Activated T-helper 1 cell treated with anti-CD3 and anti-CD28 coated beads, Interleukin-12 subunit alpha, Interleukin-12 subunit beta, Interleukin-2, Interleukin-4 antibody, amounts not matched to agents 30 ng/mL and 10 ng/mL and 1 ng/mL, durations not matched to agents 14 hours and 24 hours and 36 hours (primary cell): ENCODE measurements around the gene COX6B1. TPM values are rescaled to one million over a fixed set of nuclear protein-coding genes. Genes with fewer than 3 reads are reported as not detected.
"Not testable (repeated sequence)": the region's sequence is repeated elsewhere in the genome, so short reads cannot be mapped to it uniquely, and the experiment has no call there.

Experiments used
- DNase-seq: peaks from one replicate; pipeline ENCODE4 v3.0.0; 2021; ENCODE audit warnings: low spot score
- H3K27ac Mint-ChIP-seq: one replicate; pipeline ENCODE4 v1.8.0; 2021; ENCODE audit warnings: mild to moderate bottlenecking, mixed read lengths
- H3K27me3 Mint-ChIP-seq: one replicate; pipeline ENCODE4 v1.8.0; 2022; ENCODE audit warnings: mild to moderate bottlenecking, moderate library complexity, mixed read lengths; ENCODE audit not compliant: insufficient read depth
- H3K36me3 Mint-ChIP-seq: one replicate; pipeline ENCODE4 v1.8.0; 2021; ENCODE audit warnings: low read depth, mixed read lengths
- H3K4me1 Mint-ChIP-seq: one replicate; pipeline ENCODE4 v1.8.0; 2021; ENCODE audit warnings: low read depth, mixed read lengths
- H3K4me3 Mint-ChIP-seq: one replicate; pipeline ENCODE4 v1.8.0; 2021; ENCODE audit warnings: mild to moderate bottlenecking, moderate library complexity, mixed read lengths
- H3K9me3 Mint-ChIP-seq: one replicate; pipeline ENCODE4 v1.8.0; 2021; ENCODE audit warnings: mixed read lengths
- intact Hi-C: fragments of 100-400 bp; cut with micrococcal nuclease; formaldehyde crosslinking; loops from one replicate; pipeline ENCODE4 v1.15.1; 2024
- total RNA-seq: library from RNA; stranded (reverse); gene quantifications from 2 replicates; pipeline ENCODE4 v1.2.3, GENCODE V29; 2022

The COX6B1 gene
- total RNA-seq, 1 donor from 2014 or later = 434 TPM

DNA sequence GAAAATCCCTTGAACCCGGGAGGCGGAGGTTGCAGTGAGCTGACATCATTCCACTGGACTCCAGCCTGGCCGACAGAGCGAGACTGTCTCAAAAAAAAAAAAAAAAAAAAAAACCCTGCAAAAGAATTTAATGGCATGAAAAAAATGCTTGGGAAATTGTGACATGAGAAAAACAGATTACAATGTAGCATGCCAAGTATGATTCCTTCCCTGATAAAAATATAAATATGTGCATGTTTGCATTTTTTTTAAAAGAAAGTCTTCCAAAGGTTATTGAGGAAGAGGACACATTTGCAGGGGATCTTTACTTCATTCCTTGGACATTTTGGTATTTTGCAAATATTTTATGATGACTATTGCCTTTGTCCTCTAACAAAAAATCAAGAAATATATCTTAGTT lies 41.7 kb downstream of the COX6B1 start:
- H3K27ac Mint-ChIP-seq = no peak overlapping the region
- no peak overlapping the region for H3K4me3 Mint-ChIP-seq
- intact Hi-C loops = loop anchor here (5.0 kb wide), 1 partner anchor 192 kb away; no protein-coding TSS in a partner anchor
- no peaks in the 10 kb centered on the region for H3K9me3 Mint-ChIP-seq
- H3K36me3 Mint-ChIP-seq = no peaks in the 10 kb centered on the region
- H3K4me1 Mint-ChIP-seq = peaks cover 6% of the 10 kb centered on the region
- peaks cover 1% of the 10 kb centered on the region for H3K27me3 Mint-ChIP-seq
- DNase-seq = no peak

DNA sequence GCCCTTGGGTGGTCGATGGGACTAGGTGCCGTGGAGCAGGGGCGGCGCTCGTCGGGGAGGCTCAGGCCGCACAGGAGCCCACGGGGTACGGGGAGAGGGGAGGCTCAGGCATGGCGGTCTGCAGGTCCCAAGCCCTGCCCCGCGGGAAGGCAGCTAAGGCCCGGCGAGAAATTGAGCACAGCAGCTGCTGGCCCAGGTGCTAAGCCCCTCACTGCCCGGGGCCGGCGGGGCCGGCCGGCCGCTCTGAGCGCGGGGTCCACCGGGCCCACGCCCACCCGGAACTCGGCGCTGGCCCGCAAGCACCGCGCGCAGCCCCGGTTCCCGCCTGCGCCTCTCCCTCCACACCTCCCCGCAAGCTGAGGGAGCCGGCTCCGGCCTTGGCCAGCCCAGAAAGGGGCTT lies 43.0 kb downstream of the COX6B1 start:
- H3K4me3 Mint-ChIP-seq, H3K27ac Mint-ChIP-seq, H3K27me3 Mint-ChIP-seq, H3K4me1 Mint-ChIP-seq, H3K36me3 Mint-ChIP-seq, DNase-seq, H3K9me3 Mint-ChIP-seq: not testable (repeated sequence)
- intact Hi-C loops = loop anchor here (5.0 kb wide), 1 partner anchor 191 kb away; no protein-coding TSS in a partner anchor

DNA sequence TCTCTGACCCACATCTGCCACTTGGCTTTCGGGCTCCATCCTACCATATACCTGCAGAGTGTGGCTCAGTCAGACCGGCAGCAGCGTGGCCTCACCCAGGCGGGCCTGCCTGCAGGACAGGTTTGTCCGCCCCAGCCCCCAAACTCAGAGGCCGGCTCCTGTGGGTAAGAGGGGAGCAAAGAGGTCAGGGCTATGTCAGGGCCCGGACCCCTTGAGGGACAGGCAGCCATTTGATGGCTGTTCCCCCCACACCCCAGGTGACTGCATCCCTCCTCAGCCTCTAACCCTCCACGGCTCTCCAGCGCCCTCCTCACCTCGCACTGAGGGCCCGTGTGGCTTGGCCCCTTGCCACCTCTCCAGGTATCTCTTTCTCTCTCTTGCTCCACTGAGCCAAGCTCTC lies 43.9 kb downstream of the COX6B1 start:
- Mint-ChIP-seq H3K4me1 (peaks cover 17% of the 10 kb centered on the region), H3K36me3 (no peaks in the 10 kb centered on the region), H3K4me3 (no peak overlapping the region), H3K27ac (no peak overlapping the region), H3K27me3 (no peaks in the 10 kb centered on the region), H3K9me3 (no peaks in the 10 kb centered on the region)
- DNase-seq = no peak
- intact Hi-C loops = loop anchor here (5.0 kb wide), 1 partner anchor 190 kb away; no protein-coding TSS in a partner anchor

DNA sequence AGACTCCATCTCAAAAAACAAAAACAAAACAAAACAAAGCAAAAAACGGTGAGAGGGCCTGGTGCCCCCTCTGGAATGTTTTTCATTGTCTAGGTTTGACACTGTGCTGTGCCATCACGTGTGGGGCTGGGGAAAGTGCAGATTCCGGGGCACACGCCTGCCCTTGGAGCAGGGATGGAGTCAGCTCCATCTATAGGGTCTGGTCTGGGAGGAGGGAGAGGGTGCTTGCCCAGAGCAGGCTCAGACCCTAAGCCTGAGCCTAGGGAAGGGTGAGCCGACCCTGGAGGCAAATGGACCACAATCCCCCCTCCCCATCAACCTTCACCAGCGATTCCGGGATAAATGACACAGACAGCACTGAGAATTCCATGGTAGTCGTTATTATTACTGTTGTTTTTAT lies 45.3 kb downstream of the COX6B1 start:
- Mint-ChIP-seq H3K27ac (peak overlapping the region; percentile 38), H3K27me3 (no peaks in the 10 kb centered on the region), H3K36me3 (no peaks in the 10 kb centered on the region), H3K4me3 (no peak overlapping the region), H3K4me1 (peaks cover 21% of the 10 kb centered on the region), H3K9me3 (no peaks in the 10 kb centered on the region)
- DNase-seq = no peak
- intact Hi-C loops = loop anchor here (1.0 to 5.0 kb wide), 7 partner anchors 24 to 238 kb away; partner anchors contain the start of genes ARHGAP33, PSENEN and U2AF1L4

DNA sequence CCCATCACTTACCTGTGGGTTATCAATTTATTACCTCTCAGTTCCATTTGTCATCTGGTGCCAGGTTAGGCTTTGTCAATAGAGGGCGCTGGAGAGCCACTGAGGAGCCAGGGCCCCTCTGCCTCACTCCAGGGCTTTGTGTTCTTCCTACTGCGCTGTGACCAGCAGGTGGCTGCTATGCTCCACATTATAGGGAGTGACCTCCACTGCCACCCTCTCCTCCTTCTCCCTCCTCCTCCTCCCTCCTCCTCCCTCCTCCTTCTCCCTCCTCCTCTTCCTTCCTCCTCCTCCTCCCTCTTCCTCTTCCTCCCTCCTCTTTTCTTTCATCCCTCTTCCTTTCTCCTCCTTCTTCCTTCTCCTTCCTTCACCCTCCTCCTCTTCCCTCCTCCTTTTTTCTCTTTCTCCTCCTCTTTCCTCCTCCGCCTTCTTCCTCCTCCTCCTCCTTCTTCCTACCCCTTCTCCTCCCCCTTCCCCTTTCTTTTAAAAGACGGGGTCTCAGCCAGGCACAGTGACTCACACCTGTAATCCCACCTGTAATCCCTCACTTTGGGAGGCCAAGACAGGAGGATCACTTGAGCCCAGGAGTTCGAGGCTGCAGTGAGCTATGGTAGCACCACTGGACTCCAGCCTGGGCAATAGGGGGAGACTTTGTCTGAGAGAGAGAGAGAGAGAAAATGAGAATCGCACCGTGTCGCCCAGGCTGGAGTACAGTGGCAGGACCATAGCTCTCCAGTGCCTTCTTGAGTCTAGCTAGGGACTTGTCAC lies 45.9 kb downstream of the COX6B1 start:
- Mint-ChIP-seq H3K27me3 (no peaks in the 10 kb centered on the region), H3K27ac (peak overlapping the region; percentile 38), H3K4me1 (peaks cover 27% of the 10 kb centered on the region), H3K9me3 (no peaks in the 10 kb centered on the region), H3K4me3 (no peak overlapping the region), H3K36me3 (no peaks in the 10 kb centered on the region)
- intact Hi-C loops = loop anchor here (1.0 to 5.0 kb wide), 9 partner anchors 8 to 237 kb away; partner anchors contain the start of genes ARHGAP33, NFKBID, PSENEN and U2AF1L4
- DNase-seq = peak; percentile 86

DNA sequence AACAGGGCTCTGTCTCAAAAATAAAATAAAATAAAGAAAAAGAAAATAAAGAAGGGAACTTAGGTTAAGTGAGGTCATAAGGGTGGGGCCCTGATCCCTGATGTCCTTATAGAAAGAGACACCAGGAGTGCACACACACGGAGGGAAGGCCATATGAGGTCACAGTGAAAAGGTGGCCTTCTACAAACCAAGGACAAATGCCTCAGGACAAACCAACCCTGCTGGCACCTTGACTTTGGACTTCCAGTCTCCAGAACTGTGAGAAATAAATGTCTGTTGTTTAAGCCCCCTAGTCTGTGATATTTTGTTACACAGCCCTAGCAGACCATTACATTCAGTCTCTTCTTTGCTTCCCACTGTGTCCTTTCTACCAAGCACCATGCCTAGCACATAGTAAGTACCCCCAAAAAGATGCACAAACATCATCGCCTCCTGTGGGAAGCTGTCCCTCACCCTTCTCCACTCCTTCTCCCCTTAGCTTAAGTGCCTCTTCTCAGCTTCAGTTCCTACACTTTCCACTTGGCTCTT lies 47.8 kb downstream of the COX6B1 start:
- no peaks in the 10 kb centered on the region for H3K36me3 Mint-ChIP-seq
- DNase-seq = no peak
- H3K9me3 Mint-ChIP-seq = no peaks in the 10 kb centered on the region
- H3K4me1 Mint-ChIP-seq = peaks cover 32% of the 10 kb centered on the region
- H3K4me3 Mint-ChIP-seq = no peak overlapping the region
- intact Hi-C loops = no loop called here
- no peaks in the 10 kb centered on the region for H3K27me3 Mint-ChIP-seq
- no peak overlapping the region for H3K27ac Mint-ChIP-seq

DNA sequence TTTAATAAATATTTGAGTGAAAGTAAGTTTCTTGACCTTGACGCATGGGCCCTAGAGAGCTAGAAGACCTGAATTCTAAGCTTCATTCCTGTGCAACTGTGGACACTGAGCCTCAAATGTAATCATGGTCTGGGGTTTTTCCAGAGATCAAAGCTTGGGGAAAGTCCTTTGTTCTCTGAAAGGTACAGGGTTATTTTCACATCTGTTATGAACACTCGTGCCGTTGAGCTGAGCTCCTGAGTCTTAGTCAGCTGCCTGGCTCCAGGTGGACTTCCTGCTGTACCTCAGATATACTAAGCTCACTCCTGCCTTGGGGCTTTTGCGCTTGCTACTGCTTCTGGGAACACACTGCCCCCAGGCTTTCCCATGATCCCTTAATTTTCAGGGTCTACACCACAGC lies 48.7 kb downstream of the COX6B1 start:
- no peaks in the 10 kb centered on the region for H3K9me3 Mint-ChIP-seq
- H3K27ac Mint-ChIP-seq = peak overlapping the region; percentile 48
- H3K4me3 Mint-ChIP-seq = no peak overlapping the region
- H3K4me1 Mint-ChIP-seq = peaks cover 32% of the 10 kb centered on the region
- no peak for DNase-seq
- H3K36me3 Mint-ChIP-seq = no peaks in the 10 kb centered on the region
- H3K27me3 Mint-ChIP-seq = no peaks in the 10 kb centered on the region
- intact Hi-C loops = no loop called here

DNA sequence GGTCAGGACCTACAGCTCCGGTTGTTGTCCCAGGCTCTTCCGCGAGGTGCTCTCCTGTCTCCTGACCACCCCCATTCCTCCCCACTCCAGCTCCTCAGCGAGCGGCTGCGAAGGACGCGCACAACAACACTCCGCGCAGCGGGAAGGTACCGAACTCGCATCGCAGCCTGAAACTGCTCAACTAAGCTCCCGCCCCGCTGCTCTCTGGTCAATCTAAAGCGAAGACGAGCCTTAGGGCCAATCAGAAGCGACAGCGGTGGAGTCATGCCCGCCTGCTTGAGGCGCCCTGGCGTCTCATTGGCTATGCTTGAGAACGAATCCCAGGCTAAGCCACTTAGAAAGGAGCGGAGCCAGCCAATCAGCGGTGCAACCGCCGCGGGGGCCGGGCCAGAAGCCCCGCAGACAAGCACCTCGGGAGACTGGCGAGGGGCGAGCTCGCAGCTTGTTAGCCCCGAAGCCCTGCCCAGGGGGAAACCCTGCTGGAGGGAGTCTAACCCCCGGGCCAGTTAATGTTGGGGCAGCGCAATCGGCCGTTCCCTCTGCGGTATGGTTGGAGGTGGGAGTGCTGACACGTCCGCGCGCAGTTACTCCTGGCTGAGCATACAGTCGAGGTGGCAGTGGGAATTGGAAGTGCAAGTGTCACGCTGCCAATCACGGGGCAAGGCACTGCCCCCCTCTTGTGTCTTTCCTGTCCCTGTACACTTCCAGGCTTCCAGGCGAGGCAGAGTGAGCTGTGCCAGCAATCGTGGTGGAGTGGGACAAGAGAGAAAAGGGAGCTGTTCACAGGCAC lies 54.3 kb downstream of the COX6B1 start:
- Mint-ChIP-seq H3K36me3 (peaks cover 2% of the 10 kb centered on the region), H3K4me1 (peaks cover 18% of the 10 kb centered on the region), H3K27me3 (no peaks in the 10 kb centered on the region), H3K9me3 (no peaks in the 10 kb centered on the region), H3K4me3 (peak overlapping the region; percentile 95), H3K27ac (peak overlapping the region; percentile 97)
- intact Hi-C loops = loop anchor here (1.0 to 2.0 kb wide), 7 partner anchors 8 to 293 kb away; partner anchors contain the start of genes LIN37, PROSER3 and SDHAF1
- DNase-seq = peak; percentile 93

DNA sequence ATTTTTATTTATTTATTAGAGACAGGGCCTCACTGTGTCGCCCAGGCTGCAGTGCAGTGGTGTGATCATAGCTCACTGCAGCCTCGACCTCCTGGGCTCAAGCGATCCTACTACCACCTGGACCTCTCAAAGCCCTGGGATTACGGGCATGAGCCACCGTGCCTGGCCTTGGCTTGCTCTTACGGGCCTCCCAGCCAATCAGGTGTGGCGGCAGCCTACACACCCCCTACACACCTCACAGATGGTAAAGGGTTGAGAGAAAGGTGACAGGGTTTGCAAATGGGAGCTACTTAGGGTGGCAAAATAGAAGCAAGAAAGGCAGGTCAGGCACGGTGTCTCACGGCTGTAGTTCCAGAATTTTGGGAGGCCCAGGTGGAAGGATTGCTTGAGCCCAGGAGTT lies 55.2 kb downstream of the COX6B1 start:
- DNase-seq = no peak
- H3K27ac Mint-ChIP-seq = no peak overlapping the region
- H3K27me3 Mint-ChIP-seq = no peaks in the 10 kb centered on the region
- H3K9me3 Mint-ChIP-seq = no peaks in the 10 kb centered on the region
- H3K36me3 Mint-ChIP-seq = peaks cover 2% of the 10 kb centered on the region
- intact Hi-C loops = loop anchor here (2.0 kb wide), 2 partner anchors 55 to 59 kb away; partner anchors contain the start of gene PROSER3
- no peak overlapping the region for H3K4me3 Mint-ChIP-seq
- peaks cover 17% of the 10 kb centered on the region for H3K4me1 Mint-ChIP-seq

DNA sequence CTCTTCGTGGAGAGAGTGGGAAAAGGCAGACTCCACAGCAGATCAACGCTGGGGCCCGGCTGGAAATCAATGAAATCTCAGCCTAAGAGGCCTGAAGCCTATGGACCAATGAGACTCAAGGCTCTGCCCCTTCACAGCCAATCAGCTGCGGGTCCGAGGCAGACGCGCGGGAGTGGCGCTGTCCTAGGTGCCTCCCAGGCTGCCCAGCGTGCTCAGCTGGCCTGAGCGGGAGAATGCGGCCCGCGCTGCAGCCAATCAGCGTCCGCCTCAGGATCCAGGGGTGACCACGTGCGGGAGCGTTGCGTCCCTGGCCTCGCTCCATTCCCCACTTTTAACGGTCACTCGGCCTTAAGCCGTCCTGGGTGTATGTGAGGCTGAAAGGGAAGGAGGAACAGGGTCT lies 56.1 kb downstream of the COX6B1 start, which contains the start of gene ZBTB32:
TSS of gene ZBTB32 (plus strand) at position 341 of the 400 bp plus-strand sequence. CDS start 10,069 bp downstream, outside the sequence.
- no peak for DNase-seq
- H3K36me3 Mint-ChIP-seq = peaks cover 2% of the 10 kb centered on the region
- H3K9me3 Mint-ChIP-seq = no peaks in the 10 kb centered on the region
- H3K4me1 Mint-ChIP-seq = peaks cover 11% of the 10 kb centered on the region
- no peak within 1 kb of the TSS for H3K27ac Mint-ChIP-seq
- intact Hi-C loops = no loop called here
- no peaks in the 10 kb centered on the region for H3K27me3 Mint-ChIP-seq
- H3K4me3 Mint-ChIP-seq = no peak within 1 kb of the TSS
